ENCODE data around the gene DLGAP4. TPM values are rescaled to one million over a fixed set of nuclear protein-coding genes. Genes with fewer than 3 reads are reported as not detected.

DLGAP4 gene
- polyA plus RNA-seq, 2 of the 4 experiments (the other 2 are of a cell fraction): 11.9 to 36.7 TPM

- TF ChIP-seq TFCP2L1 (CRISPR knock-in tag; IDR thresholded peaks at IDR 0.05): no peak
- TF ChIP-seq MAX (IDR thresholded peaks at IDR 0.05): no peak
- no peak for TF ChIP-seq CBX2 (IDR thresholded peaks at IDR 0.05; ENCODE audit: borderline replicate concordance, low read depth)
- TF ChIP-seq HEYL (CRISPR knock-in tag; IDR thresholded peaks at IDR 0.05): no peak
- Histone ChIP-seq H3K4me3 (no peak overlapping the region), H3K27ac (no peak overlapping the region), H3K4me1 (0 out of 3 replicates have a peak, but pooled peaks cover 4% of the 10 kb centered on the region), H3K4me2 (no peak overlapping the region), H3K9me3 (no peaks in the 10 kb centered on the region)
- ATAC-seq (no peak), FAIRE-seq (no peak), DNase-seq (ENCODE audit: low read depth in 1 of 2, low spot score in 1 of 2) (no peak)
- CTCF ChIA-PET: interaction anchor here (0.5 to 1.7 kb wide), 2 partner anchors 86 to 648 kb away, joined by 3 to 5 read pairs; no protein-coding TSS in a partner anchor
- POLR2A ChIA-PET: no interaction called here
- WGBS (ENCODE audit: missing lambda C conversion rate): 62% methylated on average over 9 of the region's 9 CpGs
Observed at GRCh38 chr20:36353740-36354139, 47.6 kb downstream of the DLGAP4 start.

GRCh38 chr20:36355469-36356171, 49.5 kb downstream of the DLGAP4 start:
- TF ChIP-seq ZNF302 (CRISPR knock-in tag; IDR thresholded peaks at IDR 0.05) (no peak), USF2 (IDR thresholded peaks at IDR 0.05) (no peak), BCL3 (IDR thresholded peaks at IDR 0.05) (no peak), PHF8 (IDR thresholded peaks at IDR 0.05; ENCODE audit: borderline replicate concordance, low read depth) (no peak), ZSCAN20 (CRISPR knock-in tag; IDR thresholded peaks at IDR 0.05) (no peak), EHMT2 (IDR thresholded peaks at IDR 0.05; ENCODE audit: low read depth) (no peak)
- Histone ChIP-seq H3K4me1 (0 out of 3 replicates have a peak, but pooled peaks cover 4% of the 10 kb centered on the region), H3K4me3 (no peak overlapping the region), H3K9me3 (no peaks in the 10 kb centered on the region), H3K4me2 (no peak overlapping the region), H3K27ac (no peak overlapping the region)
- 33% methylated on average over 5 of the region's 5 CpGs for WGBS (ENCODE audit: missing lambda C conversion rate)
- POLR2A ChIA-PET: no interaction called here
- DNase-seq (ENCODE audit: low read depth in 1 of 2, low spot score in 1 of 2): peak in 1 of 2 experiments; percentile 38
- CTCF ChIA-PET: interaction anchor here (0.7 to 1.4 kb wide), 4 partner anchors 11 to 84 kb away, joined by 3 to 4 read pairs (median 4); no protein-coding TSS in a partner anchor
- no peak for FAIRE-seq
- ATAC-seq: peak in 1 of 2 experiments; percentile 74; a peak in 3 of 6 replicates

- FAIRE-seq (no peak), DNase-seq (ENCODE audit: low read depth in 1 of 2, low spot score in 1 of 2) (no peak), ATAC-seq (no peak; a peak in 1 of 6 replicates)
- CTCF ChIA-PET: interaction anchor here (2.0 kb wide), 1 partner anchor 80 kb away, joined by 5 read pairs; no protein-coding TSS in a partner anchor
- Histone ChIP-seq H3K4me2 (no peak overlapping the region), H3K9me3 (no peaks in the 10 kb centered on the region), H3K4me1 (no peaks in the 10 kb centered on the region), H3K27ac (no peak overlapping the region), H3K4me3 (no peak overlapping the region)
- POLR2A ChIA-PET: no interaction called here
- WGBS (ENCODE audit: missing lambda C conversion rate): 49% methylated on average over 11 of the region's 11 CpGs
- TF ChIP-seq NFE2L2 (conservative IDR thresholded peaks at IDR 0.05; ENCODE audit: low read length) (no peak), CTCF (IDR thresholded peaks at IDR 0.05) (no peak), RFX5 (IDR thresholded peaks at IDR 0.05) (no peak), REST (IDR thresholded peaks at IDR 0.05) (no peak), RARB (CRISPR knock-in tag; IDR thresholded peaks at IDR 0.05) (no peak), RCOR1 (IDR thresholded peaks at IDR 0.05; ENCODE audit: low read depth, low read length) (no peak), NR3C1 (IDR thresholded peaks at IDR 0.05) (no peak), ZNF302 (CRISPR knock-in tag; IDR thresholded peaks at IDR 0.05) (no peak), MAFK (IDR thresholded peaks at IDR 0.05; ENCODE audit: partially characterized antibody) (no peak)
Observed at GRCh38 chr20:36359668-36360406, 53.7 kb downstream of the DLGAP4 start.
